ENCODE results near the gene ANKRD11.
"Not testable (repeated sequence)": the region's sequence is repeated elsewhere in the genome, so short reads cannot be mapped to it uniquely, and the experiment has no call there.

The ANKRD11 gene

GRCh38 chr16:89428605-89429004 is 61.8 kb downstream of the ANKRD11 start:
- not testable (repeated sequence) for DNase-seq (ENCODE audit: low read depth)

- no peak for DNase-seq (ENCODE audit: low read depth)
These were observed 63.4 kb downstream of the ANKRD11 start for GRCh38 chr16:89426736-89427530.

- DNase-seq (ENCODE audit: low read depth), result no peak
These were observed 64.8 kb downstream of the ANKRD11 start for GRCh38 chr16:89425523-89425922.

GRCh38 chr16:89423681-89424260 is 66.6 kb downstream of the ANKRD11 start:
- no peak for DNase-seq (ENCODE audit: low read depth)

- DNase-seq (ENCODE audit: low read depth), result peak; percentile 66
These were observed 67.3 kb downstream of the ANKRD11 start for GRCh38 chr16:89422905-89423630.

- no peak for DNase-seq (ENCODE audit: low read depth)
These were observed 67.8 kb downstream of the ANKRD11 start for GRCh38 chr16:89422527-89422904.

- not testable (repeated sequence) for DNase-seq (ENCODE audit: low read depth)
These were observed 69.1 kb downstream of the ANKRD11 start for GRCh38 chr16:89421300-89421699.

- no peak for DNase-seq (ENCODE audit: low read depth)
These were observed 70.2 kb downstream of the ANKRD11 start for GRCh38 chr16:89420204-89420603.

GRCh38 chr16:89418352-89418751 is 72.0 kb downstream of the ANKRD11 start:
- DNase-seq (ENCODE audit: low read depth), result no peak

- DNase-seq (ENCODE audit: low read depth), result no peak
These were observed 73.0 kb downstream of the ANKRD11 start for GRCh38 chr16:89417352-89417751.

- no peak for DNase-seq (ENCODE audit: low read depth)
These were observed 76.4 kb downstream of the ANKRD11 start for GRCh38 chr16:89413811-89414585.

GRCh38 chr16:89412811-89413210 is 77.5 kb downstream of the ANKRD11 start:
- DNase-seq (ENCODE audit: low read depth), result no peak

- no peak for DNase-seq (ENCODE audit: low read depth)
These were observed 79.0 kb downstream of the ANKRD11 start for GRCh38 chr16:89411335-89411850.

- no peak for DNase-seq (ENCODE audit: low read depth)
These were observed 79.5 kb downstream of the ANKRD11 start for GRCh38 chr16:89410794-89411309.

GRCh38 chr16:89410322-89410721 is 80.0 kb downstream of the ANKRD11 start:
- no peak for DNase-seq (ENCODE audit: low read depth)

GRCh38 chr16:89409161-89409711 is 81.1 kb downstream of the ANKRD11 start:
- DNase-seq (ENCODE audit: low read depth), result peak; percentile 52

- no peak for DNase-seq (ENCODE audit: low read depth)
These were observed 82.0 kb downstream of the ANKRD11 start for GRCh38 chr16:89408315-89408714.

GRCh38 chr16:89407925-89408300 is 82.4 kb downstream of the ANKRD11 start:
- DNase-seq (ENCODE audit: low read depth), result no peak

GRCh38 chr16:89407282-89407924 is 83.0 kb downstream of the ANKRD11 start:
- no peak for DNase-seq (ENCODE audit: low read depth)

- no peak for DNase-seq (ENCODE audit: low read depth)
These were observed 84.0 kb downstream of the ANKRD11 start for GRCh38 chr16:89406277-89406888.

- DNase-seq (ENCODE audit: low read depth), result no peak
These were observed 85.8 kb downstream of the ANKRD11 start for GRCh38 chr16:89404561-89404960.
